Cardiac fibroblast (primary cell): ENCODE data around the gene AUNIP.

Experiments used
- DNase-seq, 2 donors: peaks; one replicate each; pipeline versions ENCODE4 v3.0.0 to v3.0.0-alpha.2; 2010; ENCODE audit warnings: low read depth in 2 of 2
- H3K4me3 ChIP-seq, 2 donors: replicated peaks in 1 of 2; 1 replicate in 1 of 2; 2 replicates in 1 of 2; pipeline ENCODE4 v1.5.1; 2011; ENCODE audit warnings: low read depth in 2 of 2, low read length in 2 of 2, mild to moderate bottlenecking in 2 of 2, moderate library complexity in 1 of 2
- CTCF ChIP-seq: IDR thresholded peaks from one replicate; pipeline ENCODE4 v1.5.1; 2011; ENCODE audit warnings: low read depth, mild to moderate bottlenecking, low read length, inconsistent platforms

Gene AUNIP

GRCh38 chr1:25890239-25891034 lies 31.2 kb upstream of the AUNIP start:
- DNase-seq, result peak in 1 of 2 donors; percentile 52
- no peak overlapping the region for H3K4me3 ChIP-seq
- no peak for TF ChIP-seq CTCF

GRCh38 chr1:25889470-25889869 lies 30.2 kb upstream of the AUNIP start:
- no peak for DNase-seq
- no peak for TF ChIP-seq CTCF
- no peak overlapping the region for H3K4me3 ChIP-seq

- TF ChIP-seq CTCF, result no peak
- DNase-seq, result no peak
- no peak overlapping the region for H3K4me3 ChIP-seq
Measured at GRCh38 chr1:25888426-25888987, 29.2 kb upstream of the AUNIP start.

DNA sequence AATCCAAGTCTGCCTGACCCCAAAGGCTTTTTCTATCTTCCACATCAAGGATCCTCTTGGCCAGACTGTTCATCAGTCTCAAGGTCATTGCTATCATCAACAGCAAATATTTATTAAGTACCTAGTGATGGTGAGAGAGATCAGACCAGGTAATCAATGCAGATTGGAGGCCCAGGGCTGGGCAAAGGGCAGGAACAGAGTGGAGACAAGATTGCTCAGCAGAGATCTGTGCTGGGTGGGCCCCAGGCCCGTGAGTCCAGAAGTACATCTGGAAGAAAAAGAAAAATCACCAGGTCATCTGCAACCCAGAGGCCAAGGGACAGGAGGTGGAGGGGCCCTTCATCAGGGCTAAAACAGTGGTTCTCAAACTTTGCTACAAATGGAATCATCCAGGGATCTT lies 26.3 kb upstream of the AUNIP start:
- no peak for TF ChIP-seq CTCF
- no peak overlapping the region for H3K4me3 ChIP-seq
- DNase-seq, result no peak

GRCh38 chr1:25881266-25881665 lies 22.0 kb upstream of the AUNIP start:
- no peak for DNase-seq
- H3K4me3 ChIP-seq, result no peak overlapping the region
- TF ChIP-seq CTCF, result no peak

DNA sequence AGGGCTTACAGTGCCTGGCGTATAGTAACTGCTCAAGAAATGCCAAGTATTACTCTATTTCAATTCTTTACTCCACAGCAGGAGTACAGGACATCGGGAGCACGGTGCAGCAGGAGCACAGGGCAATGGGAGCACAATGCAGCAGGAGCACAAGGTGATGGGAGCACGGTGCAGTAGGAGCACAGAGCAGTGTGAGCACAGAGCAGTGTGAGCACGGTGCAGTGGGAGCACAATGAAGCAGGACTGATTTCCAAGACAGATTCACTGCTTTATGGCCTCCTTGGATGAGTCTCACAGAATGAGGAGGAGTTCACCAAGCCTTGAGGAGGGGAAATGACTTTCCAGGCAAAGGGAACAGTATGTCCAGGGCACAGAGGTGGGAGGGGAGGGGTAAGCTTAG lies 21.3 kb upstream of the AUNIP start:
- no peak overlapping the region for H3K4me3 ChIP-seq
- DNase-seq, result no peak
- no peak for TF ChIP-seq CTCF
